ENCODE data around the gene KDM8.
A peak's percentile ranks its signal among the peaks of the same experiment; 100 is the strongest.
"Not testable (repeated sequence)": the region's sequence is repeated elsewhere in the genome, so short reads cannot be mapped to it uniquely, and the experiment has no call there.

Gene KDM8

DNA sequence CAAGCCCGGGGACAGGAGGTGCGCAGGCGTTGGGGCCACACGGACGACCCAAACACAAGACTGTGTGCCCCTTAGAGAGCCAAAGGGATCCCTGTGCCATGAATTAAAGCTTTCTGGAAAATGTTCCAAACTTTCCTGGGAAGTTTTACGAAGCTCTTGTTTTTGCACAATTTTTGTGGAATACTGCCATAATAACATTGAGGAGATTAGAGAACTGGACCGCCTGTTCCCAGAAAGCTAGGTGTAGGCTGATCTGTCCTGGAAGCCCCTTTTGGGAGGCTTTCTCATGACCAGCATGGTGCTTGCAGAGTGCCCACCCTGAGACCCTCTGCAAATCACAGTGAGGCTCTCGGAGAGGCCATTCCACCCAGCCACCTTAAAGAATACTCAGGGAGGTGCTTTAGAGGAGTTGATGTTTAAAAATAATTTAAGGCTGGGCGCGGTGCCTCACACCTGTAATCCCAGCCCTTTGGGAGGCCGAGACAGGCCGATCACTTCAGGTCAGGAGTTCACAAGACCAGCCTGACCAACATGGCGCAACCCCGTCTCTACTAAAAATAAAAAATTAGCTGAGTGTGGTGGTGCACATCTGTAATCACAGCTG lies 1.1 kb downstream of the KDM8 start:
- Histone ChIP-seq H3K4me3 (ENCODE audit: low read depth, low read length) (peak overlapping the region; percentile 58), H3K27ac (ENCODE audit: extremely low read depth, low read depth, low read length) (peak overlapping the region; percentile 80), H3K4me1 (ENCODE audit: control insufficient read depth, insufficient read depth, low read length) (no peaks in the 10 kb centered on the region), H3K36me3 (ENCODE audit: control insufficient read depth in 2 of 2, insufficient read depth in 1 of 2, low read length in 2 of 2) (no peaks in the 10 kb centered on the region), H3K9me3 (ENCODE audit: control insufficient read depth, insufficient read depth, low read depth, low read length) (no peaks in the 10 kb centered on the region)
- ChIA-PET POLR2A (interaction anchor here (0.6 to 2.5 kb wide), 13 partner anchors 8 to 236 kb away, joined by 3 to 9 read pairs (median 4); partner anchors contain the start of gene NSMCE1), CTCF (interaction anchor here (1.0 to 1.6 kb wide), 5 partner anchors 25 to 171 kb away, joined by 3 to 9 read pairs (median 4); no protein-coding TSS in a partner anchor)
- TF ChIP-seq ZNF501 (tag by site-specific recombination; IDR thresholded peaks at IDR 0.05): 0 out of 2 replicates have a peak, but pooled peaks have one; percentile 32
- TF ChIP-seq, protein P1, sequence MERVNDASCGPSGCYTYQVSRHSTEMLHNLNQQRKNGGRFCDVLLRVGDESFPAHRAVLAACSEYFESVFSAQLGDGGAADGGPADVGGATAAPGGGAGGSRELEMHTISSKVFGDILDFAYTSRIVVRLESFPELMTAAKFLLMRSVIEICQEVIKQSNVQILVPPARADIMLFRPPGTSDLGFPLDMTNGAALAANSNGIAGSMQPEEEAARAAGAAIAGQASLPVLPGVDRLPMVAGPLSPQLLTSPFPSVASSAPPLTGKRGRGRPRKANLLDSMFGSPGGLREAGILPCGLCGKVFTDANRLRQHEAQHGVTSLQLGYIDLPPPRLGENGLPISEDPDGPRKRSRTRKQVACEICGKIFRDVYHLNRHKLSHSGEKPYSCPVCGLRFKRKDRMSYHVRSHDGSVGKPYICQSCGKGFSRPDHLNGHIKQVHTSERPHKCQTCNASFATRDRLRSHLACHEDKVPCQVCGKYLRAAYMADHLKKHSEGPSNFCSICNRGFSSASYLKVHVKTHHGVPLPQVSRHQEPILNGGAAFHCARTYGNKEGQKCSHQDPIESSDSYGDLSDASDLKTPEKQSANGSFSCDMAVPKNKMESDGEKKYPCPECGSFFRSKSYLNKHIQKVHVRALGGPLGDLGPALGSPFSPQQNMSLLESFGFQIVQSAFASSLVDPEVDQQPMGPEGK (tag by site-specific recombination; IDR thresholded peaks at IDR 0.05): no peak

- ChIA-PET POLR2A (interaction anchor here (0.6 kb wide), 1 partner anchor 42 kb away, joined by 3 read pairs; no protein-coding TSS in a partner anchor), CTCF (interaction anchor here (0.8 to 1.4 kb wide), 3 partner anchors 9 to 30 kb away, joined by 4 to 7 read pairs (median 4); no protein-coding TSS in a partner anchor)
- TF ChIP-seq ZNF335 (tag by site-specific recombination; conservative IDR thresholded peaks at IDR 0.05) (peak; percentile 32), SCRT2 (tag by site-specific recombination; IDR thresholded peaks at IDR 0.05) (peak; percentile 73), ZNF266 (tag by site-specific recombination; IDR thresholded peaks at IDR 0.05; ENCODE audit: low read depth) (no peak), BCL11A (tag by site-specific recombination; IDR thresholded peaks at IDR 0.05; ENCODE audit: low read depth) (no peak), PRDM1 (tag by site-specific recombination; IDR thresholded peaks at IDR 0.05) (no peak), MEIS1 (CRISPR knock-in tag; IDR thresholded peaks at IDR 0.05; ENCODE audit: borderline replicate concordance) (no peak), KLF9 (tag by site-specific recombination; IDR thresholded peaks at IDR 0.05; ENCODE audit: low read depth) (no peak), ZNF341 (tag by site-specific recombination; IDR thresholded peaks at IDR 0.05; ENCODE audit: low read depth) (peak; percentile 39; the same call in 1 of the 2 replicates), SCRT1 (tag by site-specific recombination; IDR thresholded peaks at IDR 0.05; ENCODE audit: borderline replicate concordance) (peak; percentile 66; the same call in 1 of the 2 replicates)
- TF ChIP-seq, protein P2, sequence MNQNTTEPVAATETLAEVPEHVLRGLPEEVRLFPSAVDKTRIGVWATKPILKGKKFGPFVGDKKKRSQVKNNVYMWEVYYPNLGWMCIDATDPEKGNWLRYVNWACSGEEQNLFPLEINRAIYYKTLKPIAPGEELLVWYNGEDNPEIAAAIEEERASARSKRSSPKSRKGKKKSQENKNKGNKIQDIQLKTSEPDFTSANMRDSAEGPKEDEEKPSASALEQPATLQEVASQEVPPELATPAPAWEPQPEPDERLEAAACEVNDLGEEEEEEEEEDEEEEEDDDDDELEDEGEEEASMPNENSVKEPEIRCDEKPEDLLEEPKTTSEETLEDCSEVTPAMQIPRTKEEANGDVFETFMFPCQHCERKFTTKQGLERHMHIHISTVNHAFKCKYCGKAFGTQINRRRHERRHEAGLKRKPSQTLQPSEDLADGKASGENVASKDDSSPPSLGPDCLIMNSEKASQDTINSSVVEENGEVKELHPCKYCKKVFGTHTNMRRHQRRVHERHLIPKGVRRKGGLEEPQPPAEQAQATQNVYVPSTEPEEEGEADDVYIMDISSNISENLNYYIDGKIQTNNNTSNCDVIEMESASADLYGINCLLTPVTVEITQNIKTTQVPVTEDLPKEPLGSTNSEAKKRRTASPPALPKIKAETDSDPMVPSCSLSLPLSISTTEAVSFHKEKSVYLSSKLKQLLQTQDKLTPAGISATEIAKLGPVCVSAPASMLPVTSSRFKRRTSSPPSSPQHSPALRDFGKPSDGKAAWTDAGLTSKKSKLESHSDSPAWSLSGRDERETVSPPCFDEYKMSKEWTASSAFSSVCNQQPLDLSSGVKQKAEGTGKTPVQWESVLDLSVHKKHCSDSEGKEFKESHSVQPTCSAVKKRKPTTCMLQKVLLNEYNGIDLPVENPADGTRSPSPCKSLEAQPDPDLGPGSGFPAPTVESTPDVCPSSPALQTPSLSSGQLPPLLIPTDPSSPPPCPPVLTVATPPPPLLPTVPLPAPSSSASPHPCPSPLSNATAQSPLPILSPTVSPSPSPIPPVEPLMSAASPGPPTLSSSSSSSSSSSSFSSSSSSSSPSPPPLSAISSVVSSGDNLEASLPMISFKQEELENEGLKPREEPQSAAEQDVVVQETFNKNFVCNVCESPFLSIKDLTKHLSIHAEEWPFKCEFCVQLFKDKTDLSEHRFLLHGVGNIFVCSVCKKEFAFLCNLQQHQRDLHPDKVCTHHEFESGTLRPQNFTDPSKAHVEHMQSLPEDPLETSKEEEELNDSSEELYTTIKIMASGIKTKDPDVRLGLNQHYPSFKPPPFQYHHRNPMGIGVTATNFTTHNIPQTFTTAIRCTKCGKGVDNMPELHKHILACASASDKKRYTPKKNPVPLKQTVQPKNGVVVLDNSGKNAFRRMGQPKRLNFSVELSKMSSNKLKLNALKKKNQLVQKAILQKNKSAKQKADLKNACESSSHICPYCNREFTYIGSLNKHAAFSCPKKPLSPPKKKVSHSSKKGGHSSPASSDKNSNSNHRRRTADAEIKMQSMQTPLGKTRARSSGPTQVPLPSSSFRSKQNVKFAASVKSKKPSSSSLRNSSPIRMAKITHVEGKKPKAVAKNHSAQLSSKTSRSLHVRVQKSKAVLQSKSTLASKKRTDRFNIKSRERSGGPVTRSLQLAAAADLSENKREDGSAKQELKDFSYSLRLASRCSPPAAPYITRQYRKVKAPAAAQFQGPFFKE (tag by site-specific recombination; IDR thresholded peaks at IDR 0.05; ENCODE audit: borderline replicate concordance): no peak
- TF ChIP-seq, protein P3, sequence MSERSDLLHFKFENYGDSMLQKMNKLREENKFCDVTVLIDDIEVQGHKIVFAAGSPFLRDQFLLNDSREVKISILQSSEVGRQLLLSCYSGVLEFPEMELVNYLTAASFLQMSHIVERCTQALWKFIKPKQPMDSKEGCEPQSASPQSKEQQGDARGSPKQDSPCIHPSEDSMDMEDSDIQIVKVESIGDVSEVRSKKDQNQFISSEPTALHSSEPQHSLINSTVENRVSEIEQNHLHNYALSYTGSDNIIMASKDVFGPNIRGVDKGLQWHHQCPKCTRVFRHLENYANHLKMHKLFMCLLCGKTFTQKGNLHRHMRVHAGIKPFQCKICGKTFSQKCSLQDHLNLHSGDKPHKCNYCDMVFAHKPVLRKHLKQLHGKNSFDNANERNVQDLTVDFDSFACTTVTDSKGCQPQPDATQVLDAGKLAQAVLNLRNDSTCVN (tag by site-specific recombination; optimal IDR thresholded peaks at IDR 0.05): no peak
- no peaks in the 10 kb centered on the region for H3K9me3 ChIP-seq (ENCODE audit: control insufficient read depth, insufficient read depth, low read depth, low read length)
- H3K27ac ChIP-seq (ENCODE audit: extremely low read depth, low read depth, low read length): no peak overlapping the region
- H3K4me1 ChIP-seq (ENCODE audit: control insufficient read depth, insufficient read depth, low read length): no peaks in the 10 kb centered on the region
- H3K4me3 ChIP-seq (ENCODE audit: low read depth, low read length): no peak overlapping the region
- peaks cover 0 to 7% of the 10 kb centered on the region in 2 experiments; a peak in 1 of 3 replicates for H3K36me3 ChIP-seq (ENCODE audit: control insufficient read depth in 2 of 2, insufficient read depth in 1 of 2, low read length in 2 of 2)
Observed at GRCh38 chr16:27205423-27206065, 2.2 kb downstream of the KDM8 start.

- H3K9me3 ChIP-seq (ENCODE audit: control insufficient read depth, insufficient read depth, low read depth, low read length); H3K27ac ChIP-seq (ENCODE audit: extremely low read depth, low read depth, low read length); H3K4me3 ChIP-seq (ENCODE audit: low read depth, low read length); H3K4me1 ChIP-seq (ENCODE audit: control insufficient read depth, insufficient read depth, low read length); POLR2A ChIA-PET; CTCF ChIA-PET: not testable (repeated sequence)
- peaks cover 0 to 13% of the 10 kb centered on the region in 2 experiments; a peak in 2 of 3 replicates for H3K36me3 ChIP-seq (ENCODE audit: control insufficient read depth in 2 of 2, insufficient read depth in 1 of 2, low read length in 2 of 2)
Observed at GRCh38 chr16:27207121-27207520, 3.8 kb downstream of the KDM8 start.
